IgD-negative memory B cell (primary cell): ENCODE results near the gene EML2. TPM values are rescaled to one million over a fixed set of nuclear protein-coding genes. Genes with fewer than 3 reads are reported as not detected.

Experiments used
- H3K27ac Mint-ChIP-seq, 3 donors: one replicate each; pipeline ENCODE4 v1.8.0; 2020 to 2022; ENCODE audit warnings: mild to moderate bottlenecking in 3 of 3, mixed read lengths in 3 of 3, moderate library complexity in 1 of 3
- H3K27me3 Mint-ChIP-seq: one replicate; pipeline ENCODE4 v1.8.0; 2021; ENCODE audit warnings: mixed read lengths
- H3K36me3 Mint-ChIP-seq: one replicate; pipeline ENCODE4 v1.8.0; 2020; ENCODE audit warnings: mild to moderate bottlenecking, mixed read lengths
- H3K4me1 Mint-ChIP-seq, 3 donors: one replicate each; pipeline ENCODE4 v1.8.0; 2020 to 2022; ENCODE audit warnings: mixed read lengths in 3 of 3, mild to moderate bottlenecking in 1 of 3
- H3K4me3 Mint-ChIP-seq, 4 donors: one replicate each; pipeline ENCODE4 v1.8.0; 2020 to 2022; ENCODE audit warnings: mild to moderate bottlenecking in 4 of 4, mixed read lengths in 4 of 4, moderate library complexity in 3 of 4
- H3K9me3 Mint-ChIP-seq, 3 donors: one replicate each; pipeline ENCODE4 v1.8.0; 2020 to 2021; ENCODE audit warnings: mixed read lengths in 3 of 3, mild to moderate bottlenecking in 1 of 3
- polyA plus RNA-seq: library from polyadenylated mRNA; unstranded; fragments of 300-500 nt; fragmentation: Illumina TruSeq; gene quantifications from one replicate; pipeline ENCODE4 v1.2.3, GENCODE V29; 2021

EML2 gene
- polyA plus RNA-seq, 1 donor from 2014 or later, result 18.5 TPM

- Mint-ChIP-seq H3K27me3 (peaks cover 18% of the 10 kb centered on the region), H3K4me3 (no peak overlapping the region), H3K36me3 (no peaks in the 10 kb centered on the region), H3K9me3 (peaks cover 0 to 1% (median 0%) of the 10 kb centered on the region in 3 donors), H3K4me1 (peaks cover 12 to 15% (median 13%) of the 10 kb centered on the region in 3 donors), H3K27ac (no peak overlapping the region)
These were observed 24.6 kb upstream of the EML2 start for GRCh38 chr19:45663800-45664199.

- H3K27me3 Mint-ChIP-seq, result peaks cover 6% of the 10 kb centered on the region
- peaks cover 0 to 5% (median 0%) of the 10 kb centered on the region in 3 donors for H3K4me1 Mint-ChIP-seq
- H3K36me3 Mint-ChIP-seq, result no peaks in the 10 kb centered on the region
- peak overlapping the region in 1 of 3 donors; percentile 57 for H3K27ac Mint-ChIP-seq
- peaks cover 0 to 1% (median 0%) of the 10 kb centered on the region in 3 donors for H3K9me3 Mint-ChIP-seq
- H3K4me3 Mint-ChIP-seq, result no peak overlapping the region
These were observed 21.4 kb upstream of the EML2 start for GRCh38 chr19:45660636-45661035.

GRCh38 chr19:45659096-45659729 is 20.0 kb upstream of the EML2 start:
- Mint-ChIP-seq H3K9me3 (peaks cover 0 to 1% (median 0%) of the 10 kb centered on the region in 3 donors), H3K27ac (no peak overlapping the region), H3K4me1 (peaks cover 0 to 5% (median 0%) of the 10 kb centered on the region in 3 donors), H3K4me3 (no peak overlapping the region), H3K27me3 (peaks cover 6% of the 10 kb centered on the region), H3K36me3 (no peaks in the 10 kb centered on the region)

- H3K27ac Mint-ChIP-seq, result no peak overlapping the region
- peaks cover 6% of the 10 kb centered on the region for H3K27me3 Mint-ChIP-seq
- H3K36me3 Mint-ChIP-seq, result no peaks in the 10 kb centered on the region
- peaks cover 0 to 5% (median 0%) of the 10 kb centered on the region in 3 donors for H3K4me1 Mint-ChIP-seq
- H3K4me3 Mint-ChIP-seq, result no peak overlapping the region
- H3K9me3 Mint-ChIP-seq, result peaks cover 0 to 1% (median 0%) of the 10 kb centered on the region in 3 donors
These were observed 18.4 kb upstream of the EML2 start for GRCh38 chr19:45657520-45658167.

- Mint-ChIP-seq H3K36me3 (no peaks in the 10 kb centered on the region), H3K4me3 (no peak overlapping the region), H3K27ac (no peak overlapping the region)
These were observed 15.9 kb upstream of the EML2 start for GRCh38 chr19:45655073-45655472.

GRCh38 chr19:45653634-45654033 is 14.4 kb upstream of the EML2 start:
- Mint-ChIP-seq H3K4me1 (no peaks in the 10 kb centered on the region), H3K36me3 (no peaks in the 10 kb centered on the region), H3K27me3 (peaks cover 2% of the 10 kb centered on the region), H3K27ac (no peak overlapping the region), H3K4me3 (peak overlapping the region in 1 of 4 donors; percentile 38), H3K9me3 (no peaks in the 10 kb centered on the region)

More at GRCh38 chr19:45655073-45655472, 15.9 kb upstream of the EML2 start:
- Mint-ChIP-seq H3K4me1 (peaks cover 0 to 2% (median 0%) of the 10 kb centered on the region in 3 donors), H3K9me3 (no peaks in the 10 kb centered on the region), H3K27me3 (peaks cover 3% of the 10 kb centered on the region)

GRCh38 chr19:45650722-45651121 is 11.5 kb upstream of the EML2 start:
- no peaks in the 10 kb centered on the region for H3K36me3 Mint-ChIP-seq
- no peaks in the 10 kb centered on the region for H3K9me3 Mint-ChIP-seq
- H3K4me3 Mint-ChIP-seq, result no peak overlapping the region
- H3K27ac Mint-ChIP-seq, result peak overlapping the region in 1 of 3 donors; percentile 59
- peaks cover 2% of the 10 kb centered on the region for H3K27me3 Mint-ChIP-seq
- peaks cover 0 to 9% (median 6%) of the 10 kb centered on the region in 3 donors for H3K4me1 Mint-ChIP-seq

GRCh38 chr19:45646345-45646698 is 7.1 kb upstream of the EML2 start:
- Mint-ChIP-seq H3K4me3 (peak overlapping the region; percentile 78 to 92 (median 90)), H3K9me3 (no peaks in the 10 kb centered on the region), H3K4me1 (peaks cover 13 to 29% (median 20%) of the 10 kb centered on the region in 3 donors), H3K27ac (peak overlapping the region; percentile 47 to 82 (median 78)), H3K36me3 (no peaks in the 10 kb centered on the region), H3K27me3 (peaks cover 2% of the 10 kb centered on the region)

GRCh38 chr19:45645631-45646344 is 6.6 kb upstream of the EML2 start:
- Mint-ChIP-seq H3K27me3 (peaks cover under 1% of the 10 kb centered on the region), H3K36me3 (peaks cover 1% of the 10 kb centered on the region), H3K4me1 (peaks cover 17 to 34% (median 25%) of the 10 kb centered on the region in 3 donors), H3K9me3 (no peaks in the 10 kb centered on the region), H3K4me3 (peak overlapping the region; percentile 78 to 92 (median 90)), H3K27ac (peak overlapping the region; percentile 47 to 82 (median 78))

- Mint-ChIP-seq H3K4me1 (peaks cover 20 to 37% (median 27%) of the 10 kb centered on the region in 3 donors), H3K9me3 (no peaks in the 10 kb centered on the region), H3K27ac (peak overlapping the region in 1 of 3 donors; percentile 82), H3K36me3 (peaks cover 2% of the 10 kb centered on the region), H3K4me3 (peak overlapping the region; percentile 78 to 92 (median 90)), H3K27me3 (no peaks in the 10 kb centered on the region)
These were observed 6.0 kb upstream of the EML2 start for GRCh38 chr19:45645068-45645630.

GRCh38 chr19:45643927-45644771 is 5.0 kb upstream of the EML2 start:
- H3K9me3 Mint-ChIP-seq, result no peaks in the 10 kb centered on the region
- H3K27me3 Mint-ChIP-seq, result no peaks in the 10 kb centered on the region
- peak overlapping the region in 2 of 4 donors; percentile 37 to 81 for H3K4me3 Mint-ChIP-seq
- peaks cover 22 to 37% (median 27%) of the 10 kb centered on the region in 3 donors for H3K4me1 Mint-ChIP-seq
- peak overlapping the region; percentile 46 to 94 (median 80) for H3K27ac Mint-ChIP-seq
- peaks cover 2% of the 10 kb centered on the region for H3K36me3 Mint-ChIP-seq

GRCh38 chr19:45643024-45643926 is 4.1 kb upstream of the EML2 start:
- H3K4me1 Mint-ChIP-seq, result peaks cover 28 to 44% (median 33%) of the 10 kb centered on the region in 3 donors
- H3K4me3 Mint-ChIP-seq, result peak overlapping the region; percentile 66 to 93 (median 84)
- H3K27ac Mint-ChIP-seq, result peak overlapping the region; percentile 80 to 92 (median 84)
- no peaks in the 10 kb centered on the region for H3K9me3 Mint-ChIP-seq
- no peaks in the 10 kb centered on the region for H3K27me3 Mint-ChIP-seq
- H3K36me3 Mint-ChIP-seq, result peaks cover 2% of the 10 kb centered on the region
